OCI-LY1 (cell line): ENCODE data around the gene LDLR.
"Not testable (repeated sequence)": the region's sequence is repeated elsewhere in the genome, so short reads cannot be mapped to it uniquely, and the experiment has no call there.

Experiments used
- H2AFZ ChIP-seq: fragments of 200-600 bp; sonication (generic), shearing (Covaris generic); 2 replicates; pipeline ENCODE4 v1.6.0; 2014; ENCODE audit warnings: antibody characterized with exemption, mild to moderate bottlenecking, low read length
- H3F3A ChIP-seq: fragments of 200-600 bp; sonication (generic), shearing (Covaris generic); 2 replicates; pipeline ENCODE4 v1.6.0; 2014; ENCODE audit warnings: mild to moderate bottlenecking, antibody characterized with exemption, low read length, moderate library complexity; ENCODE audit not compliant: insufficient read depth
- H3K27ac ChIP-seq: fragments of 200-600 bp; sonication (generic); 2 replicates; pipeline ENCODE4 v1.5.1; 2014; ENCODE audit warnings: low read length, mixed run types, mild to moderate bottlenecking, low read depth; ENCODE audit not compliant: poor library complexity, severe bottlenecking
- H3K27me3 ChIP-seq: fragments of 200-600 bp; sonication (generic); 2 replicates; pipeline ENCODE4 v1.6.0; 2014; ENCODE audit warnings: antibody characterized with exemption, mild to moderate bottlenecking, low read length, moderate library complexity; ENCODE audit not compliant: insufficient read depth
- H3K36me3 ChIP-seq: fragments of 200-600 bp; sonication (generic); 2 replicates; pipeline ENCODE4 v1.6.1; 2014; ENCODE audit warnings: mild to moderate bottlenecking, antibody characterized with exemption, low read length, moderate library complexity, mixed read lengths; ENCODE audit not compliant: insufficient read depth
- H3K4me1 ChIP-seq: fragments of 200-600 bp; sonication (generic); 2 replicates; pipeline ENCODE4 v1.5.1; 2014; ENCODE audit warnings: mild to moderate bottlenecking, low read length, moderate library complexity; ENCODE audit not compliant: insufficient read depth, severe bottlenecking
- H3K4me2 ChIP-seq: fragments of 200-600 bp; sonication (generic), shearing (Covaris generic); 2 replicates; pipeline ENCODE4 v1.6.1; 2014; ENCODE audit warnings: low read length
- H3K4me3 ChIP-seq: fragments of 200-600 bp; sonication (generic); 2 replicates; pipeline ENCODE4 v1.5.1; 2014; ENCODE audit warnings: low read length, low read depth, mild to moderate bottlenecking, mixed read lengths; ENCODE audit not compliant: poor library complexity, severe bottlenecking
- H3K79me2 ChIP-seq: fragments of 200-600 bp; shearing (Covaris generic); 2 replicates; pipeline ENCODE4 v1.6.1; 2016; ENCODE audit warnings: mixed run types, low read length, mixed read lengths; ENCODE audit not compliant: insufficient read depth
- H3K9ac ChIP-seq: fragments of 200-600 bp; sonication (generic), shearing (Covaris generic); 2 replicates; pipeline ENCODE4 v1.6.1; 2014; ENCODE audit warnings: mild to moderate bottlenecking, low read length, mixed read lengths
- H3K9me2 ChIP-seq: fragments of 200-600 bp; sonication (generic), shearing (Covaris generic); 2 replicates; pipeline ENCODE4 v1.6.1; 2014; ENCODE audit warnings: low read depth, mild to moderate bottlenecking, low read length, mixed read lengths
- H3K9me3 ChIP-seq: fragments of 200-600 bp; shearing (Covaris generic); 2 replicates; pipeline ENCODE4 v1.6.1; 2014; ENCODE audit warnings: low read length, mixed read lengths
- H4K20me1 ChIP-seq: fragments of 200-600 bp; sonication (generic), shearing (Covaris generic); 2 replicates; pipeline ENCODE4 v1.6.0; 2016; ENCODE audit warnings: mild to moderate bottlenecking, low read length; ENCODE audit not compliant: insufficient read depth
- EZH2 ChIP-seq: fragments of 200-600 bp; sonication (generic), shearing (Covaris generic); IDR thresholded peaks from 2 replicates; pipeline ENCODE4 v1.8.0; 2017; ENCODE audit warnings: borderline replicate concordance, mixed run types, mild to moderate bottlenecking, antibody characterized with exemption, low read length, moderate library complexity, mixed read lengths
- TF ChIP-seq, protein P1 (sequence below): fragments of 200-600 bp; sonication (generic), shearing (Covaris generic); IDR thresholded peaks from 2 replicates; pipeline ENCODE4 v1.5.1; 2017; ENCODE audit warnings: mild to moderate bottlenecking, antibody characterized with exemption, low read length, moderate library complexity, mixed read lengths

Gene LDLR

DNA sequence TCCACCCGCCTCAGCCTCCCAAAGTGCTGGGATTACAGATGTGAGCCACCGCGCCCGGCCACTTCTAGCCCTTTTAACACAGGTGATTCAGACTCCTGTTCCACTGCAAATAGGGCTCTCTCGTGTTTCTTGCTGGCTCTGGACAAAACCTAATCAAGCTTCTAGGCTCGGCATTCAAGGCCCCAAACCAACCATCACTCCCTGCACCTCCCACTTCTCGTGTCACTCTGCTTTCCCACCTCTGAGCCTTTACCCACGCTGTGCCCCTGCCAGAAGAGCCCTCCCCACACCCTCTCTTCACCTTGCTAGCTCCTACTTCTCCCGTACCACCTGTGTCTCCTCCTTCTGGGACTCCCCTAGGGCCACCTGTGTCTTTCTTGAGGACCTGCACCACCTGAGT lies 88.3 kb downstream of the LDLR start:
- Histone ChIP-seq H2AFZ (no peak overlapping the region), H3K4me3 (no peak overlapping the region), H3K4me1 (peaks cover 17% of the 10 kb centered on the region), H3K36me3 (peaks cover 56% of the 10 kb centered on the region), H3K9ac (no peak overlapping the region), H3K27me3 (no peaks in the 10 kb centered on the region), H3K4me2 (no peak overlapping the region), H3K27ac (no peak overlapping the region), H3K9me2 (no peaks in the 10 kb centered on the region), H3K79me2 (no peaks in the 10 kb centered on the region), H3K9me3 (no peaks in the 10 kb centered on the region), H3F3A (no peaks in the 10 kb centered on the region), H4K20me1 (no peaks in the 10 kb centered on the region)
- TF ChIP-seq, protein P1, sequence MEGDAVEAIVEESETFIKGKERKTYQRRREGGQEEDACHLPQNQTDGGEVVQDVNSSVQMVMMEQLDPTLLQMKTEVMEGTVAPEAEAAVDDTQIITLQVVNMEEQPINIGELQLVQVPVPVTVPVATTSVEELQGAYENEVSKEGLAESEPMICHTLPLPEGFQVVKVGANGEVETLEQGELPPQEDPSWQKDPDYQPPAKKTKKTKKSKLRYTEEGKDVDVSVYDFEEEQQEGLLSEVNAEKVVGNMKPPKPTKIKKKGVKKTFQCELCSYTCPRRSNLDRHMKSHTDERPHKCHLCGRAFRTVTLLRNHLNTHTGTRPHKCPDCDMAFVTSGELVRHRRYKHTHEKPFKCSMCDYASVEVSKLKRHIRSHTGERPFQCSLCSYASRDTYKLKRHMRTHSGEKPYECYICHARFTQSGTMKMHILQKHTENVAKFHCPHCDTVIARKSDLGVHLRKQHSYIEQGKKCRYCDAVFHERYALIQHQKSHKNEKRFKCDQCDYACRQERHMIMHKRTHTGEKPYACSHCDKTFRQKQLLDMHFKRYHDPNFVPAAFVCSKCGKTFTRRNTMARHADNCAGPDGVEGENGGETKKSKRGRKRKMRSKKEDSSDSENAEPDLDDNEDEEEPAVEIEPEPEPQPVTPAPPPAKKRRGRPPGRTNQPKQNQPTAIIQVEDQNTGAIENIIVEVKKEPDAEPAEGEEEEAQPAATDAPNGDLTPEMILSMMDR, result no peak
- no peak for TF ChIP-seq EZH2

DNA sequence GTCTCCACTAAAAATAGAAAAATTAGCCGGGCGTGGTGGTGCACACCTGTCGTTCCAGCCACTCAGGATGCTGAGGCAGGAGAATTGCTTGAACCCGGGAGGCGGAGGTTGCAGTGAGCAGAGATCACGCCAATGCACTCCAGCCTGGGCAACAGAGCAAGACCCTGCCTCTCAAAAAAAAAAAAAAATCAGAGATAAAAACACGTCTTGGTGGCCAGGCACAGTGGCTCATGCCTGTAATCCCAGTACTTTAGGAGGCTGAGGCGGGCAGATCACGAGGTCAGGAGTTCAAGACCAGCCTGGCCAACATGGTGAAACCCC lies 89.8 kb downstream of the LDLR start:
- H3K4me3 ChIP-seq, H3K9me2 ChIP-seq, H3F3A ChIP-seq, H3K27ac ChIP-seq, H2AFZ ChIP-seq, H3K9ac ChIP-seq, H3K9me3 ChIP-seq, H3K79me2 ChIP-seq, H3K4me2 ChIP-seq, H4K20me1 ChIP-seq, H3K27me3 ChIP-seq: not testable (repeated sequence)
- peaks cover 55% of the 10 kb centered on the region for H3K36me3 ChIP-seq
- H3K4me1 ChIP-seq, result peaks cover 17% of the 10 kb centered on the region

DNA sequence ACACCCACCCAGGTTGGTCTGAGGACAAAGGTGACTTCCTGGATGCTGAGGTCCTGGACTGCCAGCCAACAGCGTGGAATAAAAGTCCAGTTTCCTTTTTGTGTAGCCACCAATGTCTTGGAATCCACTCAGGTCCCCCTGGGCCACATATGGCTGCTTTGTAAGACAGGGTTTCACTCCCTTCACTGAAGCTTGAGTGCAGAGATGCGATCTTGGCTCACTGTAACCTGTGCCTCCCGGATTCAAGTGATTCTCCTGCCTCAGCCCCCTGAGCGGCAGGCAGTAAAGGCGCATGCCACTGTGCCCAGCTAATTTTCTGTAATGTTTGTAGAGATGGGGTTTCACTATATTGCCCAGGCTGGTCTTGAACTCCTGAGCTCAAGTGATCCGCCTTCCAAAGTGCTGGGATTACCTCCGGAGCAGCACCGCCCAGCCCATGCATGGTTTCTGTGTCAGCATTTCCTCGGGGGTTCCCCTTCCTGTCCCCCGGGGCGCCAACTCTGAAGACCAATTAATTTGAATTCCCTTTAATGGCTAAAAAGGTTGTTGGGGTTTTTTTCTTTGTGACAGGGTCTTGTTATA lies 90.5 kb downstream of the LDLR start:
- Histone ChIP-seq H4K20me1 (no peaks in the 10 kb centered on the region), H2AFZ (no peak overlapping the region), H3K4me2 (peak overlapping the region; percentile 54), H3K79me2 (no peaks in the 10 kb centered on the region), H3K4me1 (peaks cover 17% of the 10 kb centered on the region), H3K4me3 (peak overlapping the region; percentile 35), H3K36me3 (peaks cover 51% of the 10 kb centered on the region), H3K9me2 (no peaks in the 10 kb centered on the region), H3K9ac (peak overlapping the region; percentile 40; the same call in 1 of the 2 replicates), H3K27ac (peak overlapping the region; percentile 66), H3K9me3 (no peaks in the 10 kb centered on the region), H3K27me3 (no peaks in the 10 kb centered on the region), H3F3A (no peaks in the 10 kb centered on the region)
- TF ChIP-seq, protein P1, result no peak
- no peak for TF ChIP-seq EZH2

DNA sequence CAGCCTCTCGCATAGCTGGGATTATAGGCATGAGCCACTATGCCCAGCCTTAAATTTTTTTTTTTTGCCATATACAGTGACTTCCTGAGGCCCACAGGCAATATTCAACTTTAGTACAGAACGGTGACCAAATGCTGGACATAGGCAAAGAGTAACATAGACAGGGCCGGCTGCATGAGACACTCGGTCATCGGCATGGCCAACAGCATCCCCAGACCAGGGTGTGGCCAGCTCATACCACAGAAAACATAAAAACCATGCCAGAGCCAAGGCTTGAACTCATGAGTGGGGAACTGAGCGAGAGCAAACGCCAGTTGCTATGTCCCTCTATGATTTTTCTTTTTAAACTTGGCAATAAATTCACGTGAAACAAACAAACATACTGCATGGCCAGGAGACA lies 91.1 kb downstream of the LDLR start:
- Histone ChIP-seq H3K4me1 (peaks cover 18% of the 10 kb centered on the region), H3K36me3 (peaks cover 49% of the 10 kb centered on the region), H3K27me3 (no peaks in the 10 kb centered on the region), H3K4me3 (peak overlapping the region; percentile 35), H4K20me1 (no peaks in the 10 kb centered on the region), H3K9ac (peak overlapping the region; percentile 40; the same call in 1 of the 2 replicates), H3K4me2 (peak overlapping the region; percentile 54), H3F3A (0 out of 2 replicates have a peak, but pooled peaks cover under 1% of the 10 kb centered on the region), H3K27ac (peak overlapping the region; percentile 66), H3K9me3 (no peaks in the 10 kb centered on the region), H3K79me2 (no peaks in the 10 kb centered on the region), H2AFZ (no peak overlapping the region), H3K9me2 (no peaks in the 10 kb centered on the region)
- TF ChIP-seq, protein P1, result no peak
- no peak for TF ChIP-seq EZH2

DNA sequence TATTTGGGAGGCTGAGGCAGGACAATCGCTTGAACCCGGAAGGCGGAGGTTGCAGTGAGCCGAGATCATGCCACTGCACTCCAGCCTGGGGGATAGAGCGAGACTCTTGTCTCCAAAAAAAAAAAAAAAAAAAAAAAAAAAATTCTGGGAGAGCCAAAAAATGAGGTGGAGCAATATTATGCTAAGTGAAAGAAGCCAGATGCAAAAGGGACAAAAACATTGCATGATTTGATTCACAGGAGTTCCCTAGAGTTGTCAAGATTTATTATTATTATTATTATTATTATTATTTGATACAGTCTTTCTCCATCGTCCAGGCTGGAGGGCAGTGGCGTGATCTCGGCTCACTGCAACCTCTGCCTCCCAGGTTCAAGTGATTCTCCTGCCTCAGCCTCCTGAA lies 91.7 kb downstream of the LDLR start:
- peak overlapping the region; percentile 66 for H3K27ac ChIP-seq
- peak overlapping the region; percentile 54; the same call in 1 of the 2 replicates for H3K4me2 ChIP-seq
- not testable (repeated sequence) for H3K9me3 ChIP-seq, H4K20me1 ChIP-seq, H3K79me2 ChIP-seq, H3K9ac ChIP-seq, H3F3A ChIP-seq, H3K4me3 ChIP-seq, H2AFZ ChIP-seq, H3K9me2 ChIP-seq, H3K27me3 ChIP-seq
- peaks cover 25% of the 10 kb centered on the region for H3K4me1 ChIP-seq
- H3K36me3 ChIP-seq, result peaks cover 42% of the 10 kb centered on the region
